Trophoblast cell (in vitro differentiated cells and primary cell): ENCODE results near the gene PLA2G12B.

Experiments used
- DNase-seq, 2 donors: peaks; one replicate each; pipeline ENCODE4 v3.0.0-alpha.2; 2016
- H2AFZ ChIP-seq: 2 replicates; pipeline ENCODE4 v1.6.1; 2013; ENCODE audit warnings: low read length, moderate library complexity, mild to moderate bottlenecking; ENCODE audit not compliant: insufficient read depth, poor library complexity
- H2AK5ac ChIP-seq: 2 replicates; pipeline ENCODE4 v1.6.1; 2013; ENCODE audit warnings: mild to moderate bottlenecking, low read length
- H2BK120ac ChIP-seq: 2 replicates; pipeline ENCODE4 v1.6.1; 2013; ENCODE audit warnings: low read length, mild to moderate bottlenecking, moderate library complexity; ENCODE audit not compliant: insufficient read depth, poor library complexity
- H2BK12ac ChIP-seq: 2 replicates; pipeline ENCODE4 v1.6.1; 2013; ENCODE audit warnings: mild to moderate bottlenecking, low read length, moderate library complexity
- H2BK5ac ChIP-seq: 2 replicates; pipeline ENCODE4 v1.6.1; 2013; ENCODE audit warnings: low read length, low read depth, moderate library complexity, mild to moderate bottlenecking; ENCODE audit not compliant: poor library complexity
- H3K14ac ChIP-seq: 2 replicates; pipeline ENCODE4 v1.6.1; 2013; ENCODE audit warnings: mild to moderate bottlenecking, low read length
- H3K18ac ChIP-seq: 2 replicates; pipeline ENCODE4 v1.6.1; 2013; ENCODE audit warnings: mild to moderate bottlenecking, low read length
- H3K23ac ChIP-seq: 2 replicates; pipeline ENCODE4 v1.6.1; 2013; ENCODE audit warnings: low read length
- H3K27ac ChIP-seq: 2 replicates; pipeline ENCODE4 v1.5.1; 2013; ENCODE audit warnings: low read depth, mild to moderate bottlenecking, inconsistent platforms, low read length, moderate library complexity
- H3K27me3 ChIP-seq: 2 replicates; pipeline ENCODE4 v1.6.1; 2013; ENCODE audit warnings: inconsistent platforms, mild to moderate bottlenecking, low read length, moderate library complexity; ENCODE audit not compliant: insufficient read depth
- H3K36me3 ChIP-seq, 2 experiments: 1 replicate in 1 of 2; 2 replicates in 1 of 2; pipeline ENCODE4 v1.6.1; 2013; ENCODE audit warnings: low read length in 2 of 2, mild to moderate bottlenecking in 2 of 2, moderate library complexity in 1 of 2; ENCODE audit not compliant: insufficient read depth in 2 of 2, control insufficient read depth in 1 of 2
- H3K4ac ChIP-seq: 2 replicates; pipeline ENCODE4 v1.6.1; 2013; ENCODE audit warnings: low read depth, mild to moderate bottlenecking, low read length, moderate library complexity
- H3K4me1 ChIP-seq, 2 experiments: 1 replicate in 1 of 2; 2 replicates in 1 of 2; pipeline ENCODE4 v1.6.1; 2013; ENCODE audit warnings: low read length in 2 of 2, mild to moderate bottlenecking in 2 of 2, moderate library complexity in 1 of 2; ENCODE audit not compliant: insufficient read depth in 2 of 2, control insufficient read depth in 1 of 2
- H3K4me2 ChIP-seq: 2 replicates; pipeline ENCODE4 v1.6.1; 2013; ENCODE audit warnings: inconsistent platforms, mild to moderate bottlenecking, low read length, moderate library complexity
- H3K4me3 ChIP-seq: 2 replicates; pipeline ENCODE4 v1.5.1; 2013; ENCODE audit warnings: mild to moderate bottlenecking, low read depth, low read length, inconsistent platforms
- H3K79me1 ChIP-seq: one replicate; pipeline ENCODE4 v1.6.1; 2013; ENCODE audit warnings: low read length
- H3K79me2 ChIP-seq: 2 replicates; pipeline ENCODE4 v1.6.1; 2013; ENCODE audit warnings: low read length, mild to moderate bottlenecking; ENCODE audit not compliant: control insufficient read depth, insufficient read depth, poor library complexity
- H3K9ac ChIP-seq: 2 replicates; pipeline ENCODE4 v1.6.1; 2013; ENCODE audit warnings: mild to moderate bottlenecking, low read length
- H3K9me3 ChIP-seq: 2 replicates; pipeline ENCODE4 v1.6.1; 2013; ENCODE audit warnings: low read depth, mild to moderate bottlenecking, control low read depth, inconsistent platforms, low read length; ENCODE audit not compliant: insufficient read depth
- H4K12ac ChIP-seq: 2 replicates; pipeline ENCODE4 v1.6.1; 2013; ENCODE audit warnings: low read depth, mild to moderate bottlenecking, low read length, moderate library complexity
- H4K8ac ChIP-seq: 2 replicates; pipeline ENCODE4 v1.6.1; 2013; ENCODE audit warnings: low read depth, mild to moderate bottlenecking, low read length, moderate library complexity
- H4K91ac ChIP-seq: one replicate; pipeline ENCODE4 v1.6.1; 2013; ENCODE audit warnings: low read depth, mild to moderate bottlenecking, low read length, moderate library complexity
- WGBS: extraction: QIAGEN DNeasy Blood & Tissue Kit; methylation state at CpG from one replicate; pipeline ENCODE4 v1.1.7; 2013; ENCODE audit warnings: missing lambda C conversion rate; ENCODE audit not compliant: insufficient read length, insufficient coverage; ENCODE audit errors: extremely low coverage; 5-methylcytosine and 5-hydroxymethylcytosine counted together

The PLA2G12B gene

GRCh38 chr10:72885953-72886352 lies 68.7 kb downstream of the PLA2G12B start:
- Histone ChIP-seq H2AK5ac (no peak overlapping the region), H3K9ac (no peak overlapping the region), H2BK12ac (no peak overlapping the region), H3K4me3 (no peak overlapping the region), H3K27me3 (no peaks in the 10 kb centered on the region), H2BK120ac (no peak overlapping the region), H3K14ac (no peak overlapping the region), H3K18ac (no peak overlapping the region), H3K23ac (no peak overlapping the region), H4K91ac (no peak overlapping the region), H3K36me3 (peaks cover 2 to 4% of the 10 kb centered on the region in 2 experiments), H2AFZ (no peak overlapping the region), H3K4ac (no peak overlapping the region), H3K79me2 (no peaks in the 10 kb centered on the region), H3K4me1 (no peaks in the 10 kb centered on the region), H2BK5ac (no peak overlapping the region), H3K27ac (no peak overlapping the region), H3K9me3 (no peaks in the 10 kb centered on the region), H3K4me2 (no peak overlapping the region), H4K8ac (no peak overlapping the region), H4K12ac (no peak overlapping the region), H3K79me1 (no peaks in the 10 kb centered on the region)
- WGBS = no CpG with 5 or more reads among the region's 2 CpGs
- no peak for DNase-seq
